MCF 10A (cell line): Measurements from ENCODE around the gene PNPLA1. TPM values are rescaled to one million over a fixed set of nuclear protein-coding genes. Genes with fewer than 3 reads are reported as not detected.

ENCODE experiments used
- BruUV-seq: library from RNA; stranded (reverse); fragments of 400-500 nt; replicated peaks from 2 replicates; lab custom pipeline; 2021; lab: Mats Ljungman, UMichigan
- CTCF ChIA-PET: fragments of 300-600 bp; sonication (Branson Sonifier 250); formaldehyde crosslinking; extraction: SDS; loops from one replicate; lab custom pipeline; 2021; ENCODE audit warnings: antibody characterized with exemption, inconsistent platforms; lab: Yijun Ruan, JAX
- POLR2A ChIA-PET: fragments of 300-600, 350-650 bp; sonication (Branson Sonifier 250); formaldehyde crosslinking; extraction: SDS; loops from one replicate; lab custom pipeline; 2020; ENCODE audit warnings: antibody characterized with exemption, inconsistent platforms; lab: Yijun Ruan, JAX
- DNase-seq: peaks from one replicate; pipeline ENCODE4 v3.0.0-alpha.2; 2018; ENCODE audit not compliant: unreplicated experiment
- H3K27ac Mint-ChIP-seq: one replicate; pipeline ENCODE4 v1.8.0; 2022; ENCODE audit warnings: mild to moderate bottlenecking, low read depth, mixed read lengths; ENCODE audit not compliant: unreplicated experiment
- H3K27me3 Mint-ChIP-seq: one replicate; pipeline ENCODE4 v1.8.0; 2022; ENCODE audit warnings: mixed read lengths; ENCODE audit not compliant: insufficient read depth, unreplicated experiment
- H3K36me3 Mint-ChIP-seq: one replicate; pipeline ENCODE4 v1.8.0; 2022; ENCODE audit warnings: mild to moderate bottlenecking, moderate library complexity, mixed read lengths; ENCODE audit not compliant: insufficient read depth, unreplicated experiment
- H3K4me1 Mint-ChIP-seq: one replicate; pipeline ENCODE4 v1.8.0; 2022; ENCODE audit warnings: mixed read lengths; ENCODE audit not compliant: insufficient read depth, unreplicated experiment
- H3K4me3 Mint-ChIP-seq: one replicate; pipeline ENCODE4 v1.8.0; 2022; ENCODE audit warnings: mild to moderate bottlenecking, moderate library complexity, mixed read lengths; ENCODE audit not compliant: unreplicated experiment
- H3K9me3 Mint-ChIP-seq: one replicate; pipeline ENCODE4 v1.8.0; 2022; ENCODE audit warnings: mixed read lengths; ENCODE audit not compliant: unreplicated experiment
- intact Hi-C: fragments of 100-400 bp; cut with micrococcal nuclease; formaldehyde crosslinking; loops from 2 replicates; pipeline ENCODE4 v1.14.1; 2022
- total RNA-seq: library from RNA; stranded (reverse); gene quantifications from 2 replicates; pipeline ENCODE4 v1.2.3, GENCODE V29; 2022
- TF ChIP-seq, protein P1 (sequence below): fragments of 200-600 bp; IDR thresholded peaks from one replicate; pipeline ENCODE4 v1.8.0; 2022; ENCODE audit warnings: antibody characterized with exemption, mild to moderate bottlenecking; ENCODE audit not compliant: unreplicated experiment

Gene PNPLA1
- total RNA-seq, 1 experiment from 2014 or later, result not detected

DNA sequence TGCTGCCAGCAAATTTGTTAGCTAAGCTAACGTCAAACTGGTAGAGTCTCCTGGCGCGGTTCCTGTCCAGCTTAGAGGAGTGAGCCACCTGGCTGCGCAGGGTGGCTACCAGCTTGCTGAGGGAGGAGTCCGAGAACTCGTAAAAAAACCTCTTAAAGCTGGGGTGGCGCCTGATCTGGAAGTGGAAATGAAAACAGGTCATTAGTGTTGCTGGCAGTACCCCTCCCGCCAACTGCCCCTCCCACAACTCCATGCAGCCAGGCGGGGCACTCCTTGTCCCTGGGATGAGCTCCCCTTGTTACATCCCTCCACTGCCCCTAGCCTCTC is 49.5 kb downstream of the PNPLA1 start:
- BruUV-seq, result no TSS peak
- H3K27me3 Mint-ChIP-seq, result peaks cover 18% of the 10 kb centered on the region
- POLR2A ChIA-PET, result no interaction called here
- no peak overlapping the region for H3K4me3 Mint-ChIP-seq
- TF ChIP-seq, protein P1, sequence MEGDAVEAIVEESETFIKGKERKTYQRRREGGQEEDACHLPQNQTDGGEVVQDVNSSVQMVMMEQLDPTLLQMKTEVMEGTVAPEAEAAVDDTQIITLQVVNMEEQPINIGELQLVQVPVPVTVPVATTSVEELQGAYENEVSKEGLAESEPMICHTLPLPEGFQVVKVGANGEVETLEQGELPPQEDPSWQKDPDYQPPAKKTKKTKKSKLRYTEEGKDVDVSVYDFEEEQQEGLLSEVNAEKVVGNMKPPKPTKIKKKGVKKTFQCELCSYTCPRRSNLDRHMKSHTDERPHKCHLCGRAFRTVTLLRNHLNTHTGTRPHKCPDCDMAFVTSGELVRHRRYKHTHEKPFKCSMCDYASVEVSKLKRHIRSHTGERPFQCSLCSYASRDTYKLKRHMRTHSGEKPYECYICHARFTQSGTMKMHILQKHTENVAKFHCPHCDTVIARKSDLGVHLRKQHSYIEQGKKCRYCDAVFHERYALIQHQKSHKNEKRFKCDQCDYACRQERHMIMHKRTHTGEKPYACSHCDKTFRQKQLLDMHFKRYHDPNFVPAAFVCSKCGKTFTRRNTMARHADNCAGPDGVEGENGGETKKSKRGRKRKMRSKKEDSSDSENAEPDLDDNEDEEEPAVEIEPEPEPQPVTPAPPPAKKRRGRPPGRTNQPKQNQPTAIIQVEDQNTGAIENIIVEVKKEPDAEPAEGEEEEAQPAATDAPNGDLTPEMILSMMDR, result no peak
- CTCF ChIA-PET, result interaction anchor here (2.5 kb wide), 1 partner anchor 17 kb away, joined by 10 read pairs; no protein-coding TSS in a partner anchor
- H3K27ac Mint-ChIP-seq, result no peak overlapping the region
- H3K9me3 Mint-ChIP-seq, result no peaks in the 10 kb centered on the region
- no peak for DNase-seq
- intact Hi-C loops, result no loop called here
- H3K36me3 Mint-ChIP-seq, result peaks cover 5% of the 10 kb centered on the region
- no peaks in the 10 kb centered on the region for H3K4me1 Mint-ChIP-seq

DNA sequence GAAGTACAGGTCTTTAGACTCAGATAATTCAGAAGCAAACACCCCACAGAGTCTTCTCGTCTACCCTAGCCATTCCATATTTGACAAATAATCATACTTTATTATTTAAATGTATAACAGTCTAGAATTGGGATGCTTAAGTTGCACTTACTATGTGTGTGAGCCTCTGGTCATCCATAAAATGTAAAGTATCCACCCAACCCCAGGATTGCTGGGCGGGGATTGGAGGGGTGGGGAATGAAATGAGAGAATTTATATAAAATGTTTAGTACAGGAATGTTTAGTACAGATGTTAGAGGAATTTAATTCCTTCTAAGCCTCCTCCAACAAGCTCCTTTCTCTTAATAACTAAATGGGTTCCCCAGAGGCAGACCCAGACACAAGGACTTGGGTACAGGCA is 50.0 kb downstream of the PNPLA1 start:
- no peak overlapping the region for H3K27ac Mint-ChIP-seq
- intact Hi-C loops, result no loop called here
- no TSS peak for BruUV-seq
- H3K4me1 Mint-ChIP-seq, result no peaks in the 10 kb centered on the region
- POLR2A ChIA-PET, result no interaction called here
- TF ChIP-seq, protein P1, result no peak
- peaks cover 5% of the 10 kb centered on the region for H3K36me3 Mint-ChIP-seq
- no peaks in the 10 kb centered on the region for H3K9me3 Mint-ChIP-seq
- H3K27me3 Mint-ChIP-seq, result peaks cover 18% of the 10 kb centered on the region
- H3K4me3 Mint-ChIP-seq, result no peak overlapping the region
- DNase-seq, result no peak
- CTCF ChIA-PET, result interaction anchor here (0.7 to 2.5 kb wide), 3 partner anchors 17 to 312 kb away, joined by 4 to 10 read pairs (median 4); no protein-coding TSS in a partner anchor

DNA sequence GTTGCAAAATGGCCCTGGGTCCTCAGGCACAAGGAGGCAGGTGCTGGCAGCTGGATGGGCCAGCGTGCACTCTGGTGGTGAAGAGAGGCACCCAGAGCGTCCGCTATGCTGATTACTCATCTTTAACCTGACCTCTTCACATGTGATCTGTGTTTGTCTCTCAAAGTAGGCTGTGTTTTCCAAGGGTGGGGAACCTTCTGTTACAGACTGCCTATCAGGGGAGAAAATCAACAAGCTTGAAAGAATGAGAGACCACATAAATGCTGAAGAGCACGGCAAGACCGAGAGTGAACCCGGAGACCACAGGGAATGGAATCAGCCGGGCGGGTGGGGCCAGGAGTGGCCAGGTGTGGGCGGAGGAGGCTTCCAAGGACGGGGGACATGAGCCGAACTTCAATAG is 50.6 kb downstream of the PNPLA1 start:
- TF ChIP-seq, protein P1, result no peak
- ChIA-PET CTCF (interaction anchor here (0.7 to 2.5 kb wide), 4 partner anchors 14 to 313 kb away, joined by 3 to 10 read pairs (median 4); no protein-coding TSS in a partner anchor), POLR2A (interaction anchor here (0.7 kb wide), 1 partner anchor 36 kb away, joined by 3 read pairs; no protein-coding TSS in a partner anchor)
- no peak for DNase-seq
- no peak overlapping the region for H3K4me3 Mint-ChIP-seq
- H3K4me1 Mint-ChIP-seq, result no peaks in the 10 kb centered on the region
- no peak overlapping the region for H3K27ac Mint-ChIP-seq
- BruUV-seq, result no TSS peak
- peaks cover 17% of the 10 kb centered on the region for H3K27me3 Mint-ChIP-seq
- H3K36me3 Mint-ChIP-seq, result peaks cover 5% of the 10 kb centered on the region
- no peaks in the 10 kb centered on the region for H3K9me3 Mint-ChIP-seq
- intact Hi-C loops, result no loop called here

DNA sequence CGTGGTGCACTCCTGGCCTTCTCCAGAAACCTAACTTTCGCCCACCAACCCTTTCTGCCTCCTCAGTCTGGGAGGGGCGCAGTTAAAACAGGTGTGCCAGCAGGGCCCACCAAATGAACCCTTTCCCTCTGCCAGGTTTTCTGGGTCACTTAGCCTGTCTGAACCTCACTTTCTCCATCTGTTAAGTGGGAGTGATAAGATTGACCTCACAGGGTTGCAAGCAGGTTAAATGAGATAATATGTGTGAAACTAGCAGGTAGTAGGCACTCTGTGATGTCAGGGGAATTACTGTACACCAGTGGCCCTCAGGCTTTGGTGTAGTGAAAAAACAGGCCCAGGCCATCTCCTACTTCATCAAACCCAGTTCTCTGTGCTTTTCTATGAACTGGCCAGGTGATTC is 52.7 kb downstream of the PNPLA1 start:
- intact Hi-C loops, result no loop called here
- no peak overlapping the region for H3K27ac Mint-ChIP-seq
- TF ChIP-seq, protein P1, result no peak
- no TSS peak for BruUV-seq
- H3K9me3 Mint-ChIP-seq, result no peaks in the 10 kb centered on the region
- no peaks in the 10 kb centered on the region for H3K4me1 Mint-ChIP-seq
- H3K36me3 Mint-ChIP-seq, result peaks cover 5% of the 10 kb centered on the region
- no peak for DNase-seq
- peaks cover 16% of the 10 kb centered on the region for H3K27me3 Mint-ChIP-seq
- ChIA-PET CTCF (interaction anchor here (0.7 to 1.2 kb wide), 2 partner anchors 19 to 20 kb away, joined by 3 read pairs; no protein-coding TSS in a partner anchor), POLR2A (interaction anchor here (1.0 kb wide), 1 partner anchor 46 kb away, joined by 3 read pairs; no protein-coding TSS in a partner anchor)
- H3K4me3 Mint-ChIP-seq, result no peak overlapping the region
